ENCODE measurements around the gene KDELR1.

GRCh38 chr19:48393559-48394330 lies 2.4 kb upstream of the KDELR1 start, which contains the start of gene GRIN2D:
- TF ChIP-seq, protein P1, sequence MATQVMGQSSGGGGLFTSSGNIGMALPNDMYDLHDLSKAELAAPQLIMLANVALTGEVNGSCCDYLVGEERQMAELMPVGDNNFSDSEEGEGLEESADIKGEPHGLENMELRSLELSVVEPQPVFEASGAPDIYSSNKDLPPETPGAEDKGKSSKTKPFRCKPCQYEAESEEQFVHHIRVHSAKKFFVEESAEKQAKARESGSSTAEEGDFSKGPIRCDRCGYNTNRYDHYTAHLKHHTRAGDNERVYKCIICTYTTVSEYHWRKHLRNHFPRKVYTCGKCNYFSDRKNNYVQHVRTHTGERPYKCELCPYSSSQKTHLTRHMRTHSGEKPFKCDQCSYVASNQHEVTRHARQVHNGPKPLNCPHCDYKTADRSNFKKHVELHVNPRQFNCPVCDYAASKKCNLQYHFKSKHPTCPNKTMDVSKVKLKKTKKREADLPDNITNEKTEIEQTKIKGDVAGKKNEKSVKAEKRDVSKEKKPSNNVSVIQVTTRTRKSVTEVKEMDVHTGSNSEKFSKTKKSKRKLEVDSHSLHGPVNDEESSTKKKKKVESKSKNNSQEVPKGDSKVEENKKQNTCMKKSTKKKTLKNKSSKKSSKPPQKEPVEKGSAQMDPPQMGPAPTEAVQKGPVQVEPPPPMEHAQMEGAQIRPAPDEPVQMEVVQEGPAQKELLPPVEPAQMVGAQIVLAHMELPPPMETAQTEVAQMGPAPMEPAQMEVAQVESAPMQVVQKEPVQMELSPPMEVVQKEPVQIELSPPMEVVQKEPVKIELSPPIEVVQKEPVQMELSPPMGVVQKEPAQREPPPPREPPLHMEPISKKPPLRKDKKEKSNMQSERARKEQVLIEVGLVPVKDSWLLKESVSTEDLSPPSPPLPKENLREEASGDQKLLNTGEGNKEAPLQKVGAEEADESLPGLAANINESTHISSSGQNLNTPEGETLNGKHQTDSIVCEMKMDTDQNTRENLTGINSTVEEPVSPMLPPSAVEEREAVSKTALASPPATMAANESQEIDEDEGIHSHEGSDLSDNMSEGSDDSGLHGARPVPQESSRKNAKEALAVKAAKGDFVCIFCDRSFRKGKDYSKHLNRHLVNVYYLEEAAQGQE (IDR thresholded peaks at IDR 0.05; ENCODE audit: insufficient read depth in 1 of 2, low read depth in 2 of 2, low read length in 2 of 2), result no peak
- TF ChIP-seq POLR2AphosphoS5 (IDR thresholded peaks at IDR 0.05; ENCODE audit: low read depth, low read length), result no peak
- no peak for TF ChIP-seq FOXP2 (optimal IDR thresholded peaks at IDR 0.05; ENCODE audit: borderline replicate concordance, extremely low read depth, extremely low read length, insufficient read depth)
- no peak for TF ChIP-seq TAF1 (IDR thresholded peaks at IDR 0.05; ENCODE audit: borderline replicate concordance, insufficient read depth, low read length)

All from PFSK-1 (cell line).